ENCODE data around the gene TRIM75. TPM values are rescaled to one million over a fixed set of nuclear protein-coding genes. Genes with fewer than 3 reads are reported as not detected.

TRIM75 gene
- total RNA-seq, 1 donor from 2014 or later = not detected

- H3K27me3 Mint-ChIP-seq = no peaks in the 10 kb centered on the region
- intact Hi-C loops (cut with micrococcal nuclease) = no loop called here
- DNase-seq (no peak), ATAC-seq (ENCODE audit: low read depth) (no peak)
- H3K4me3 Mint-ChIP-seq = no peak overlapping the region
- H3K36me3 Mint-ChIP-seq (ENCODE audit: low read depth) = no peaks in the 10 kb centered on the region
- H3K27ac Mint-ChIP-seq = no peak overlapping the region
- no peaks in the 10 kb centered on the region for H3K4me1 Mint-ChIP-seq
- CTCF ChIA-PET = interaction anchor here (0.6 kb wide), 1 partner anchor 412 kb away, joined by 3 read pairs; no protein-coding TSS in a partner anchor
- POLR2A ChIA-PET = no interaction called here
- TF ChIP-seq CTCF (IDR thresholded peaks at IDR 0.05) = no peak
- no peaks in the 10 kb centered on the region for H3K9me3 Mint-ChIP-seq
These were observed 25.8 kb upstream of the TRIM75 start for GRCh38 chr4:165027762-165028402.

GRCh38 chr4:165031436-165032211 lies 22.0 kb upstream of the TRIM75 start, which contains the start of gene TRIM60:
Gene TRIM60 (plus strand): TSS chr4:165031999. CDS start chr4:165040073, 8,074 bp downstream.
- no peak for TF ChIP-seq CTCF (IDR thresholded peaks at IDR 0.05)
- intact Hi-C loops (cut with micrococcal nuclease) = no loop called here
- POLR2A ChIA-PET = no interaction called here
- CTCF ChIA-PET = no interaction called here
- ATAC-seq (ENCODE audit: low read depth) = no peak
- H3K27me3 Mint-ChIP-seq = peaks cover 2% of the 10 kb centered on the region
- no peaks in the 10 kb centered on the region for H3K36me3 Mint-ChIP-seq (ENCODE audit: low read depth)
- H3K4me1 Mint-ChIP-seq = no peaks in the 10 kb centered on the region
- no peak within 1 kb of the TSS for H3K4me3 Mint-ChIP-seq
- DNase-seq = no peak
- H3K27ac Mint-ChIP-seq = no peak within 1 kb of the TSS
- H3K9me3 Mint-ChIP-seq = no peaks in the 10 kb centered on the region

GRCh38 chr4:165048170-165048569 lies 5.5 kb upstream of the TRIM75 start:
- ChIA-PET POLR2A (no interaction called here), CTCF (no interaction called here)
- H3K4me1 Mint-ChIP-seq = no peaks in the 10 kb centered on the region
- H3K36me3 Mint-ChIP-seq (ENCODE audit: low read depth) = no peaks in the 10 kb centered on the region
- no peak for ATAC-seq (ENCODE audit: low read depth)
- intact Hi-C loops (cut with micrococcal nuclease) = no loop called here
- no peak for TF ChIP-seq CTCF (IDR thresholded peaks at IDR 0.05)
- H3K27ac Mint-ChIP-seq = no peak overlapping the region
- no peaks in the 10 kb centered on the region for H3K9me3 Mint-ChIP-seq
- H3K4me3 Mint-ChIP-seq = no peak overlapping the region
- no peaks in the 10 kb centered on the region for H3K27me3 Mint-ChIP-seq
- no peak for DNase-seq

GRCh38 chr4:165052627-165053026 lies 1.0 kb upstream of the TRIM75 start:
- no peaks in the 10 kb centered on the region for H3K9me3 Mint-ChIP-seq
- ATAC-seq (ENCODE audit: low read depth) = no peak
- H3K27me3 Mint-ChIP-seq = no peaks in the 10 kb centered on the region
- H3K4me3 Mint-ChIP-seq = no peak overlapping the region
- no peak for TF ChIP-seq CTCF (IDR thresholded peaks at IDR 0.05)
- intact Hi-C loops (cut with micrococcal nuclease) = no loop called here
- no peak overlapping the region for H3K27ac Mint-ChIP-seq
- no peaks in the 10 kb centered on the region for H3K4me1 Mint-ChIP-seq
- ChIA-PET POLR2A (no interaction called here), CTCF (no interaction called here)
- DNase-seq = no peak
- H3K36me3 Mint-ChIP-seq (ENCODE audit: low read depth) = no peaks in the 10 kb centered on the region

GRCh38 chr4:165055601-165056000 lies 1.9 kb downstream of the TRIM75 start:
- no peak for ATAC-seq (ENCODE audit: low read depth)
- no peaks in the 10 kb centered on the region for H3K27me3 Mint-ChIP-seq
- no peak overlapping the region for H3K4me3 Mint-ChIP-seq
- DNase-seq = no peak
- no peak for TF ChIP-seq CTCF (IDR thresholded peaks at IDR 0.05)
- no peaks in the 10 kb centered on the region for H3K9me3 Mint-ChIP-seq
- intact Hi-C loops (cut with micrococcal nuclease) = no loop called here
- no peaks in the 10 kb centered on the region for H3K36me3 Mint-ChIP-seq (ENCODE audit: low read depth)
- H3K4me1 Mint-ChIP-seq = no peaks in the 10 kb centered on the region
- CTCF ChIA-PET = no interaction called here
- H3K27ac Mint-ChIP-seq = no peak overlapping the region
- POLR2A ChIA-PET = no interaction called here
